HG03520 (cell line): ENCODE measurements around the gene ALOX12.

Experiments
- ATAC-seq: cut with Tn5 transposase; IDR thresholded peaks from one replicate; pipeline ENCODE4 v1.9.1; 2021; ENCODE audit warnings: mild to moderate bottlenecking, moderate library complexity; ENCODE audit not compliant: unreplicated experiment

The ALOX12 gene

DNA sequence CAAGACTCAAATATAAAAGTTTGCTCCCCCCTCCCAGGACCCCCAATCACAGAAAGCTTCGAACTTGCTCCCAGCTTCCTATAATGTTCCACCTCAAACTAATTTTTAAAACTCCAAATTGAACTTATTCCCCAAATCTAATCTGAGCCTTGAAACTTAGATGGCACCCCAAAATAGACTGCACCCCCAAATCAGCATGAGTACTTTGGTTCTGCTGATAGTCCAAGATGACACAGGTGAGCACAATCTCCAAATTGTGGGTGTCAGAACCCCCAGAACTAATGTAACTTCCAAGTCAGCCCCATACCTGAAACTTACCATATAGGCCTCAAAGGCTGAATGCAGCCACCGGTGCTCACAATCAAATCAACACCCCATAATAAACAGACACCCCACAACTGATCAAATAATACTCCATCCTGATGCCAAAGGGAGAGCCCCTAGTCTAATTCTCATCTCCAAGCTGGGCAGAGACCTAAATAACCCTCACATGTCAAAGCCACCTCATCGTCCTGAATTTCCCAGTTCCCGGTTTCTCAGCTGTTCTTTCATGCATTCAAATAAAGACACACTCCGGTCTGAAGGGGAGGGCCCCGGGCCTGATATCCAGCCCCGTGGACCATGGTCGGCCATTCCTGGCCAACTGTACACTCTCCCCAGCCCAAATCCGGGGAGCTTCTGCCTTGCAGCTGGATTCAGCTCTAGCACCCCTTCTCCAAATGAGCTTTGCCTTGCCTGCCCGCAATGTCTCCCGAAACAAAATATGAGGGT, 25.2 kb downstream of the ALOX12 start:
- ATAC-seq, result no peak

DNA sequence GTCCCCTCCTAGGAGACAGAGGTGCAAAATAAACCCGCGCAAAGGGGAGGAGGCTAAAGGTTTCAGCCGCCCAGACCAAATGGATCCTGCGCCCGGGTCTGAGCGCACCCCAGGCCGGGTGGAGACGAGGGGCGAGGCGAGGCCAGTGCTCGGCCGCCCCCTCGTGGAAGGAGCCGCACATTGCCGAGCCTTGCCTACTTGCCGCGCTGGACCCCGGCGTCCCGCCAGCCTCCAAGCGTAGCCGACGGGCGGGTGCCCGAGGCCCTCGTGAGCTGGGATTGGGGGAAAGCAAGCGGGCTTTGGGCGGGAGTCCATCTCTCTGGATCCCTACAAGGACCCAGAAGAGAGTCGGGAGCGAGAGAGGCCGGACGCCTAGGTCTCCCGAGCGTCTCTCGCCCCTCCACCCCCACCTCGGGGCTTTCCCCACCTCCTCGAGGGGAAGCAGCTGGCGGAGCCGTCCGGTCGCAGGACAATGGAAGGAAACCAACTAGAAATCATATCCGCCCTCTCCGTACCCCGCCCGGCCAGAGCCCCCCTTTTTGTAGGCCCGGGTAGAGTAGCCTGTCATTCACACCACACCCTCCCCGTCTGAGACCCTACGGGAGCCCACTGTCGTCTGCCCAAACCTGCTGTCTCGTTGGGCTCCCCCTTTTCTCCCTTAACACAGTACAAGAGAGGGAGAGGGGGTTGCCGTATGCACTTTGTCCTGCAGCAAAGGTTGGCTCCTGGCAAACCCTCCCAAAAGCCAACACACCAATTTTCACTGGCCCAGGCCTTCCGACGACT, 26.3 kb downstream of the ALOX12 start:
- ATAC-seq, result peak; percentile 65

DNA sequence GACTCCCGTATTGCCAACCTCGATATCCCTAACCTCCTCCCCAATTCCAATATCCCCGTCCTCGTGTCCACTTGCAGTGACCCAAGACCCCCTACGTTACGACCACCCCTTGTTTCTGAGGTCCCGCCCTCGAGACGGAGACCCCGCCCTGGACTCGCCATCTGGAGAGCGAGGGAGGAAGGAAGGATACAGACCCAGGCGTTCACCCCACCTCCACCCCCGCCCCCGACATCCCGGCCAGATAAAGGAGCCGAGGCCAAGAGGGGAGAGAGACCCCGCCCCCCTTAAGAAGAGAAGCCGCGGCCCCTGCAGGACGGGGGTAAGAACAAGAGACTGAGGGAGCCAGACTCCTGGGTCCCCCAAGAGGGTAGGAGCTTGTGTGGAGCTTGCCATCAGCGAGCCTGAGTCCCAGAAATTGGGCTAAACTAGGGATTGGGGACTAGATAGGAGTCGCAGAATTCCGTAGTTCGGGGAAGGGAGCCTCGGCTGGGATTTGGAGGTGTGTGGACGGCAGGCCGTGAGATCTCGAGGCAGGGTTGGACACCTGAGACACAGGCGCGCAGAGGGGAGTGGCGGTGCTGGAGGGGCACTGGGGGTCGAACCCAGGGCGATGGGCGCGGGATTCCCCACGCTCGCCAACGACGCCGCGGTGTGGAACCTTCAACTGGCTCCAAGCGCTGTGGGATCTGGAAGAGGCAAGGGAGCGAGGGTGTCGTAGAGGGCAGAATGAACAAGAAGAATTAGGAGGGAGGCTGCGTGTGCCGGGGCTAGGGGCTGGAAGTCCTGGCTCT, 27.1 kb downstream of the ALOX12 start, which contains the start of gene BCL6B:
Gene BCL6B, plus strand, starts transcription at position 270 of the 791 bp plus-strand sequence. CDS start 622 bp downstream, outside the sequence.
- no peak for ATAC-seq

DNA sequence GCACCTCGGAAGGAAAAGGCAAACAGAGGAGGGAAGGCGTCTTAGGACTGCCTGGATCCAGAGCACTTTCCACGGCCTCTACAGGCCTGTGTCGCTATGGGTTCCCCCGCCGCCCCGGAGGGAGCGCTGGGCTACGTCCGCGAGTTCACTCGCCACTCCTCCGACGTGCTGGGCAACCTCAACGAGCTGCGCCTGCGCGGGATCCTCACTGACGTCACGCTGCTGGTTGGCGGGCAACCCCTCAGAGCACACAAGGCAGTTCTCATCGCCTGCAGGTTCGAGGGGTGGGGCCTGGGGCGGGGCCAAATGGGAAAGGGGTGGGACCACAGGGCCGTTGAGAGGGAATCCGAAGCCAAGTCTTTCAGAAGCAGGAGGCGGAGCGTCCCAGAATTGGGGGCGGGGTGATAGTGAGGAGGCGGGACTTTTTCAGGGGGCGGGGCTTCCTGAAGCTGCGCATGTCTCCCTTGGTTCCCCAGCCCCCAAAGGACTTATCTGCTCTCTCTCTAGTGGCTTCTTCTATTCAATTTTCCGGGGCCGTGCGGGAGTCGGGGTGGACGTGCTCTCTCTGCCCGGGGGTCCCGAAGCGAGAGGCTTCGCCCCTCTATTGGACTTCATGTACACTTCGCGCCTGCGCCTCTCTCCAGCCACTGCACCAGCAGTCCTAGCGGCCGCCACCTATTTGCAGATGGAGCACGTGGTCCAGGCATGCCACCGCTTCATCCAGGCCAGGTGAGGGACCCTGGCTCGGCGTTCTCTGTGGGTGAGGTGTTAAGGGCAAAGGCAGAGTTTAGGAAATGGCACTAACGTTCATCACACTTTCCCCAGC, 27.9 kb downstream of the ALOX12 start:
- no peak for ATAC-seq

DNA sequence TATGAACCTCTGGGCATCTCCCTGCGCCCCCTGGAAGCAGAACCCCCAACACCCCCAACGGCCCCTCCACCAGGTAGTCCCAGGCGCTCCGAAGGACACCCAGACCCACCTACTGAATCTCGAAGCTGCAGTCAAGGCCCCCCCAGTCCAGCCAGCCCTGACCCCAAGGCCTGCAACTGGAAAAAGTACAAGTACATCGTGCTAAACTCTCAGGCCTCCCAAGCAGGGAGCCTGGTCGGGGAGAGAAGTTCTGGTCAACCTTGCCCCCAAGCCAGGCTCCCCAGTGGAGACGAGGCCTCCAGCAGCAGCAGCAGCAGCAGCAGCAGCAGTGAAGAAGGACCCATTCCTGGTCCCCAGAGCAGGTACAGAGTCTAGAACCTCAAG, 28.5 kb downstream of the ALOX12 start:
- ATAC-seq, result no peak

DNA sequence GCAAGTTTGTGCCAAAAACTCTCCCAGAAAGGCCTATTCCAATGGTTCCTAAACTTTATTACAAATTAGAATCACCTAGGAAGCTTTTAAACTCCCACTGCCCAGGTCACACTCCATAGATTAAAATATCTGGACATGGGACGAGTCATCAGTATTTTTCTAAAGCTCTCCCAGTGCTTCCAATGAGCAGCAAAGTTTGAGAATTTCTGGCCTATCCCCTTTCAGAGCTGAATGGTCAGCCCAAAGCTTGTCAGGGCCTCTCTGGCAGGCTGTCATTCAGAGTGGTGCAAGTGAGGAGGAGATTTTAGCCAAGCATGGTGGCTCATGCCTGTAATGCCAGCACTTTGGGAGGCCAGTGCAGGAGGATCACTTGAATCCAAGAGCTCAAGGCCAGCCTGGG, 29.4 kb downstream of the ALOX12 start:
- no peak for ATAC-seq

DNA sequence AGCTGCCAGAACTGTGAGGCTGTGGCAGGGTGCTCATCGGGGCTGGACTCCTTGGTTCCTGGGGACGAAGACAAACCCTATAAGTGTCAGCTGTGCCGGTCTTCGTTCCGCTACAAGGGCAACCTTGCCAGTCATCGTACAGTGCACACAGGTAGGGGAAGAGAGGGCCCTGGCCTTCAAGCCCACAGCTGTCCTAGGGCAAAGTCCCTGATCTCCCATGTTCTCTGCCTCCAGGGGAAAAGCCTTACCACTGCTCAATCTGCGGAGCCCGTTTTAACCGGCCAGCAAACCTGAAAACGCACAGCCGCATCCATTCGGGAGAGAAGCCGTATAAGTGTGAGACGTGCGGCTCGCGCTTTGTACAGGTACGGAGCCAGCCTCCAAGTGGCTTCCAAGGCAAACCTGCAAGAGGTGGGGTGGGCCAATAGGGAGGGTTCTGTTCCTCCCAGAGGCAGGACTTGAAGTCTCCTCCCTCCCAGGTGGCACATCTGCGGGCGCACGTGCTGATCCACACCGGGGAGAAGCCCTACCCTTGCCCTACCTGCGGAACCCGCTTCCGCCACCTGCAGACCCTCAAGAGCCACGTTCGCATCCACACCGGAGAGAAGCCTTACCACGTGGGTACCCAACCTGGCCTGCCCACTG, 30.7 kb downstream of the ALOX12 start:
- ATAC-seq, result no peak

DNA sequence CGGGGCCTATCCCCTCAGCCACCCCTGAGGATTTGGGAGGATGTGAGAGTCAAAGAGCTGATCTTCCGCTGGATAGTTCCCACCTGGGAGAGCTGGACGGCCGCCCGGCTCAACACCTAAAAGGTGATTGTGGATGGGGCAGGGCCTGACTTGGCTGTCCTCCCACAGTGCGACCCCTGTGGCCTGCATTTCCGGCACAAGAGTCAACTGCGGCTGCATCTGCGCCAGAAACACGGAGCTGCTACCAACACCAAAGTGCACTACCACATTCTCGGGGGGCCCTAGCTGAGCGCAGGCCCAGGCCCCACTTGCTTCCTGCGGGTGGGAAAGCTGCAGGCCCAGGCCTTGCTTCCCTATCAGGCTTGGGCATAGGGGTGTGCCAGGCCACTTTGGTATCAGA, 31.5 kb downstream of the ALOX12 start:
- no peak for ATAC-seq

DNA sequence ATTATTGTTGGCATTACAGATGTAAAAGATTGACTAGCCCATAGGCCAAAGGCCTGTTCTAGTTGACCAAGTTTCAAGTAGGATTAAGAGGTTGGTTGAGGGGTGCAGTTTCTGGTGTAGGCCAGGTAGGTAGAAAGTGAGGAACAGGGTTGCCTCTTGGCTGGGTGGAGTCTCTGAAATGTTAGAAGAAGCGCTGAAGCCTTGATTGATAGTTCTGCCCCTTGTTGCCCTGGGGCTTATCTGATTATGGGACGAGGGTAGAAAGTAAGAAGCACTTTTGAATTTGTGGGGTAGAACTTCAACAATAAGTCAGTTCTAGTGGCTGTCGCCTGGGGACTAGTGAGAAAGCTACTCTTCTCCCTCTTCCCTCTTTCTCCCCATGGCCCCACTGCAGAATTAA, 33.2 kb downstream of the ALOX12 start:
- ATAC-seq, result no peak

DNA sequence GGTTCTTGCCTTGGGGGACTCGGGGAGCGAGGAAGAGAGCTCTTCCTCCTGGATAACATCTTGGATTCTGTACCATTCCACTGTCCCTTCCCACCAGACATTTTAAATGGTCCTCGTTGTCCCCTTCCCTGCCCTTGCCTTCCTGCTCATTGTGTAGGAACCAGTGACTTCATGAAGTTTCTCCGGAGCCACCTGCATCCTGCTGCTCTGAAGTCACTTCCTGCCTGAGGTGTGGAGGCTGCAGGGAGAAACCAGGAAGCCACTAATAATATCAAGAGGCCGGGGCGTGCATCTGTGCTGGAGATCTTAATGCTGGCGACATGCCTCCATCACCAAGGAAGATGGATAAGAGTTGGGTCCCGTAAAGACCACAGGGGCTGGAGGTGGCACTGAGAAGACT, 33.8 kb downstream of the ALOX12 start:
- ATAC-seq, result no peak

DNA sequence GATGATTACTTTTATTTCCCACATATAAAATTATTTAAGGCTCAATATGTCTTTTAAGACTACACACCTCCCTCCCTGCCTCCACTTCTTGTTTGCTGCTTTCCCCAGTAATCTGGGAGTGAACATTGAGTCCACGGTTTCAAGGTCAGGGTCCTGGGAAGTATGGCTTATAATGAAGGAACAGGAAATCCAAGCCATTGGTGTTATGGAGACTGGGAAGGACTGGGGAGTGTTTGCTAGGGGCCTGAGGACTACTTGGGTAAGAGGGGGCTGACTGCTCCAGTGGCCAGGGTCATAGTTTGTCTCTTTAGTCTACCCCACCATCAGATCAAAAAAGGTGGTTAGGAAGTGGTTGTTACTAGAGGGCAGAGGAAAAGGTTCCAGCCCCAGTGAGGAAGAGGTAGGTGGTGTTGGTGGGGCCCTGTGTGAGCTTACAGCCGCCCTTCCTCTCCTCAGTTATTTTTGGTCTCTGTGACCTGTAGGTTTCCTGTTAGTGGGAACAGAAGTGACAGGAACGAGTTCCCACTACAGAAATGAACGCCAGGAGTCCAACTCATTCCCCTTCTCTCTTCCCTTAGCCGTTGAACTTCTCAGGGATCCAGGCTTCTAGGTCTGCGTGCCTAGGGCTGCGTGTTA, 39.2 kb downstream of the ALOX12 start:
- no peak for ATAC-seq

DNA sequence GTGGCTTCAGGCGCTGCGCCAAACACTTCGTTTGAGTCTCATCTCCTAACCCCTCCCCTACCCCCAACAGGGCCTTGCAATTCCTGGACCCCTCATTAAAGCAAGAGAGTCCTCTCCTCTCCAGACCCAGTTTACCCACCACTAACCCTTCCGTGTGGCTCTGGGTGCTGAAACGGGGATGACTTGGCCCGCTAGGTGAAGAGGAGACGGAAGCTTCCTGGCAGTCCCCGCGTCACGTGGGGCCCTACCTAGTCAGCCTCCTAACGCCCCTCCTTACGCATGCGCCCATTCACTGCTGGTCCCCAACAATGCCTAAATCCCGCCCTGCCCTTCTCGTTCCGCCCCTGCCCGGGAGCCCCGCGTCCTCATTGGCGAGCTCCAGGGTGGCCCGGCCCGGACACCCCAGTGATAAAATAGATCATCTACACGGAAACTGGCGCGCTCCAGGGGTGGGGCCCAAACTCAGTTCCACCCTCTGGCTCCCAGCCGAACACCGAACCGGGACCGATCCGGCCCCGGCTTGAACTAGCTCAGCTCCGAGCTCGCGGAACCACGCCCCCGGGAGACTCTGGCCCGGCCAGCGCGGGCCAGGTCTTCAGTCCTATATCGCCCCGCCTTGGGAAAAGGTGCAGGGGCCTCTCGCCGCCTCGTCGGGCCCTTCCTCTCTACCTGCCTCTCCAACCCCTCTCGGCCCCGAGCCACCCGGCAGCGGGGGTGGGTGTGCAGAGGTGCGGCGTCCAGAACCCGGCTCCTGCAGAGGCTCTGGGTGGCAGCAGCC, 39.9 kb downstream of the ALOX12 start, which contains the start of gene SLC16A13:
Gene SLC16A13, plus strand, starts transcription at position 425 of the 778 bp plus-strand sequence. CDS start 368 bp downstream, outside the sequence.
- peak; percentile 80 for ATAC-seq

DNA sequence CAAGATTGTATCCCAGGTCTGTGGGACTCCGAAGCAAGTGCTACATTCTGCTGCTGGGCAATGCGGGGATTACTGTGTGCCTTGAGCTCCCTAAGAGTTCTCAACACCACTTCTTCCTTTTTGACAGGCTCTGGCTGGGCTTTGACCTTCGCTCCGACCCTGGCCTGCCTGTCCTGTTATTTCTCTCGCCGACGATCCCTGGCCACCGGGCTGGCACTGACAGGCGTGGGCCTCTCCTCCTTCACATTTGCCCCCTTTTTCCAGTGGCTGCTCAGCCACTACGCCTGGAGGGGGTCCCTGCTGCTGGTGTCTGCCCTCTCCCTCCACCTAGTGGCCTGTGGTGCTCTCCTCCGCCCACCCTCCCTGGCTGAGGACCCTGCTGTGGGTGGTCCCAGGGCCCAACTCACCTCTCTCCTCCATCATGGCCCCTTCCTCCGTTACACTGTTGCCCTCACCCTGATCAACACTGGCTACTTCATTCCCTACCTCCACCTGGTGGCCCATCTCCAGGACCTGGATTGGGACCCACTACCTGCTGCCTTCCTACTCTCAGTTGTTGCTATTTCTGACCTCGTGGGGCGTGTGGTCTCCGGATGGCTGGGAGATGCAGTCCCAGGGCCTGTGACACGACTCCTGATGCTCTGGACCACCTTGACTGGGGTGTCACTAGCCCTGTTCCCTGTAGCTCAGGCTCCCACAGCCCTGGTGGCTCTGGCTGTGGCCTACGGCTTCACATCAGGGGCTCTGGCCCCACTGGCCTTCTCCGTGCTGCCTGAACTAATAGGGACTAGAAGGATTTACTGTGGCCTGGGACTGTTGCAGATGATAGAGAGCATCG, 42.4 kb downstream of the ALOX12 start:
- no peak for ATAC-seq

DNA sequence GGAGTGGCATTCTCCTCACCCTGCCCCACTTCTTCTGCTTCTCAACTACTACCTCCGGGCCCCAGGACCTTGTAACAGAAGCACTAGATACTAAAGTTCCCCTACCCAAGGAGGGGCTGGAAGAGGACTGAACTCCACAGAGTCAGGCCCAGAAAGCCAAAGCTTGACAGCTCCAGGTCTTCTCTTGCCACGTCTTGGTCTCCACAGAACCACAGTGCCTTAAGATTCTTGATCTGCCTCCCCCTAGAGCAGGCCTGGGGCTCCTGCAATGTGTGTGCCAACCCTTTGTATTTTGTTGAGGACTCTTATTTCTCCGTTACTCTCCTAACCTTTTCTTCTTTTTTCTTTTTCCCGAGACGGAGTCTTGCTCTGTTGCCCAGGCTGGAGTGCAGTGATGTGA, 44.0 kb downstream of the ALOX12 start:
- ATAC-seq, result no peak

DNA sequence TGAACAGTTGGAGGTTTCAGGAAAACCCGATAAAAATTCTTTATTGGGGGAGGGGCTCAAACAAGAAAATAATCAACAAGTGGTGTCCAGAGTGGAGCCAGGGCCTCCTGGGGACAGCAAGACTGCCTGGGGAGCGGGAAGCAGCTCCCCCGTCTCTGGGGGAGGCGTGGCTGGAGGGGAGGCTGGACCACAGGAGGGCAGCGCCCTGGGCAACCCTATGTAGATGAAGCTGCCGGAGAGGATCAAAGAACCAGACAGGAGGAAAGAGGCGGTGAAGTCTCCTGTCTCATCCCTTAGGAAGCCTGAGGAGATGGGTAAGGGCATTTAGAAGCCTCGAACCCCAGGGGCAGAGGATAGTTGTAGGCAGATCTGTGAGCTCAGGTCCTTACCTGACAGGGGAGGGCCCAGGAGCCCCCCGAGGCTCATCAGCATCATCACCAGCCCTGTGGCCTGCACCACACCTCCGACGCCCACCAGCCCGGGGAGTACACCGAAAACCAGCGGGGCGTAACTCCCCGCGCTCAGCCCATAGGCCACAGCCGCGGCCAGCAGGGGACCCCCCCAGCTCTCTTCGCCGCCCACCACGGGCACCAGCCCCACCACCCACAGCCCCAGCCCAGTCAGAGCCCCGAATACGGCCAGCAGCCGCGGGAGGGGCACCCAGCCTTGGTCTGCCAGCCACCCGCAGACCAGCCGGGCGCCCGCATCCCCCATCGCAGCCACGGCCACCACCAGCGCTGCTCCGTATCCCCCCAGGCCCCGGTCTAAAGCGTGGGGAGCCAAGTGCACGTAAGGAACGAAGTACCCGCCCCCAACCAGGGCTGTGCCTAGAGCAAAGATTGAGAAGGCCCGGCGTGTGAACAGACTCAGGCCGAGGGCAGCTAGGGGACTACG, 46.0 kb downstream of the ALOX12 start:
- no peak for ATAC-seq

DNA sequence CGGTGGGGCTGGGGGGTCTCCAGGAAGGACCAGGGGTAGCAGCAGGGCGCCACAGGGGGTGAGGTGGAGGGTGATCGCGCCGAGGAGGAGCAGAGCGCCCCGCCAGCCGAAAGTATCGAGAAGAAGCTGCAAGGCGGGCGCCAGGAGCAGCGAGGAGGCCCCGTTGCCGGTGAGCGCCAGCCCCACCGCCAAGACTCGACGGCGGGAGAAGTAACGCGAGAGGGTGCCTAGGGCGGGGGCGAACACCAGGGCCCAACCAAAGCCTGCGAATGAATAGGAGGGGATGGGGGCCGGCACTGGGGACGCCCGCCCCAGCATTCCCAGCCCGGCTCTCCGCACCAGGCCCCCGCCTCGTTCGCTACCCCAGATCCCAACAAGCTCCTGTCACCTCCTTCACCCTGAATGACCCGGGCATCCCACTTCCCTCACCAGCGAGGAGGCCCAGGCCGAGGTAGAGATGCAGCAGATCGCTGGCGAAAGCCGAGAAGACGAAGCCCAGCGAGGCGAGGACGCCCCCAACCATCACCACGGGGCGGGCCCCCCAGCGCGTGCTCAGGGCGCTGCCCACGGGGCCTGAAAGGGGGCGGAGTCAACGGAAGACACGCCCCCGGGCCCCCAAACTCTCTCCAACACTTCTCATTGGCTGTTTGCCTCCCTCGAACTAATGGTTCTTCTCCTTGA, 46.8 kb downstream of the ALOX12 start:
- no peak for ATAC-seq
